GM19099 (cell line): ENCODE measurements around the gene OTOP2.

Experiments used
- POLR2A ChIP-seq: IDR thresholded peaks from 3 replicates; pipeline ENCODE4 v1.6.1; 2011; ENCODE audit warnings: low read depth; ENCODE audit not compliant: insufficient read length; ENCODE audit errors: extremely low read depth

Gene OTOP2

DNA sequence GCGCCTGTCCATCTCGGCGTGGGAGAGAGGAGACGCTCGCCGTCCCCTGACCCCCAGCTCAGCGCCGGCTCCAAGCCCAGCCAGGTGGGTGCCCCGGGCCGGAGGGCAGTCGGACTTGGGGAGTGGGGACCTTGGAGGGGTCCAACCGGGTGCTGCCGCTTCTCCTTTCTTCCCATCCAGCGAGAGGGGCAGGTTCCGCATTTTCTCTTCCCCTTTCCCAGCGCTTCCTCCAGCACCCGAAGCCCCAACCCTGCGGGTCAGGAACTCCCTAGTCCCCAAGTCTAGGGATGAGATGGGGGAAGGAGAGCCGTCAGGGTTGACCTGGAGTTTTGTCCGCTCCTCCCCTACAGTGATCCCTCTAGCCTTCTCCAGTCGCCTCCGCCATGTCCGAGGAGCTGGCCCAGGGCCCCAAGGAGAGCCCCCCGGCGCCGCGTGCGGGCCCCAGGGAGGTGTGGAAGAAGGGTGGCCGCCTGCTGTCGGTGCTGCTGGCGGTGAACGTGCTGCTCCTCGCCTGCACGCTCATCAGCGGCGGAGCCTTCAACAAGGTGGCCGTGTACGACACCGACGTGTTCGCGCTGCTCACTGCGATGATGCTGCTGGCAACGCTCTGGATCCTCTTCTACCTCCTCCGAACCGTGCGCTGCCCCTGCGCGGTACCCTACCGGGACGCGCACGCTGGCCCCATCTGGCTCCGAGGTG is at the start of gene OTOP2:
OTOP2 (plus strand) TSS at position 24 of the 699 bp plus-strand sequence; CDS start at position 384, 360 bp downstream.
- no peak for TF ChIP-seq POLR2A

- TF ChIP-seq POLR2A, result no peak
Measured at GRCh38 chr17:74874615-74875037, 49.4 kb upstream of the OTOP2 start.

DNA sequence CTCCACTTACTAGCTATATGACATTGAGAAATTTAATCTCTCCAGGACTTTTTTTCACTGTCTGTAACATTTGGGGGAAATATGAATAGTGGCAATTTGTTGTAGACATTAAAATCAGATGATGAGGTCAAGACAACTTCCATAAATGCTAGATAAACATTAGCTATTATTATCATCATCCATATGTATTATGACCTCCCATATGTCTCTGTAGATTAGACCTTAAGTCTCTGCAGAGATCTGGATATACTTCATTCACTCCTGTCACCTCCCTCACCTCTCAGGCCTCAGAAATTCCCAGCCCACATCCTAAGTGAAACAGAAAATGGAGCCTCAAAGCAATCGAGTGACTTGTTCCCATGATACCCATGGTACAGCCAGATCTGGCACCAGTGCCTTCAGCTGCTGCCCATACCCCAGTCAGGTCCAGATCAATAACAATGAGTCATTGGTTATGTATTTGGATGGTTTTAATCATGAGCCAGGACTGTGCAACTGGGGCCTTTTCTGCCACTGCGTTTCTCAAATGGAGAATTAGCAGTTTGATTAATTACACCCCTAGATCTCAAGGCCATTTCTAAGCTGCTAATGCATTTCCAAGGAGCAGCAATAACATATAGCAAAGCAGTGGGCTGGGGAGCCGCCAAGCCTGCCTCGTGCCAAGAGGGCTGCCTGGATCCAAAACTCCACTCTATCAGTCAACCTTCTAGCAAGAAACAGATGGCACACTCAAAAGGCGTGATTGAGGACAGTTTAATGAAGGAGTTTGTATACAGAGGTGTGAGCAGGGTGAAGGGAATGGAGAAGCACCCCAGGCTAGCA is 48.7 kb upstream of the OTOP2 start:
- TF ChIP-seq POLR2A, result no peak

DNA sequence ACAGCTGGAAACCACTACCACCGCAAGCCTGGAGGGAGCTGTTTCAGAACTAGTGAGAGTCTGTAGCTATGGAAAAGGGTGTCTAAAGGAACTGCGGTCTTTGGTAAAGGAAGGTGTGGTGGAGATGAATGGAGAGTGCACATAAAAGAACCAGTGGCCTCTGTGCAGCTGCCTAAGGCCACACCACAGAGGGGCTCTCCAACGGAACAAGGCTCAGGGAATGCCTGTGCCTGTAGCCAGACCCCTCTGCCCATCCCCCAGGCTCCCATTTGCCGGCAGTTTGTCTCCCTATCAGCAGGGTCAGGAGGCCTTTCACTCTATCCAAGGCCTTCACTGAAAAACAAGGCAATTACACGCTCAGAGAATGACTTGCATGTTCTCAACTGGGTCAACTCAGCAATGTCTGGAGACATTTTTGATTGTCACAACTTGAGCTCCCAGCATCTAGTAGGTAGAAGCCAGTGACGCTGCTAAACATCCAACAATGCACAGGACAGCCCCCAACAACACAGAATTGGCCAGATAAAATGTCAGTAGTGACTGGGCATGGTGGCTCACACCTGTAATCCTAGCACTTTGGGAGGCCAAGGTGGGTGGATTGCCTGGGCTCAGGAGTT is 48.0 kb upstream of the OTOP2 start:
- TF ChIP-seq POLR2A, result no peak

DNA sequence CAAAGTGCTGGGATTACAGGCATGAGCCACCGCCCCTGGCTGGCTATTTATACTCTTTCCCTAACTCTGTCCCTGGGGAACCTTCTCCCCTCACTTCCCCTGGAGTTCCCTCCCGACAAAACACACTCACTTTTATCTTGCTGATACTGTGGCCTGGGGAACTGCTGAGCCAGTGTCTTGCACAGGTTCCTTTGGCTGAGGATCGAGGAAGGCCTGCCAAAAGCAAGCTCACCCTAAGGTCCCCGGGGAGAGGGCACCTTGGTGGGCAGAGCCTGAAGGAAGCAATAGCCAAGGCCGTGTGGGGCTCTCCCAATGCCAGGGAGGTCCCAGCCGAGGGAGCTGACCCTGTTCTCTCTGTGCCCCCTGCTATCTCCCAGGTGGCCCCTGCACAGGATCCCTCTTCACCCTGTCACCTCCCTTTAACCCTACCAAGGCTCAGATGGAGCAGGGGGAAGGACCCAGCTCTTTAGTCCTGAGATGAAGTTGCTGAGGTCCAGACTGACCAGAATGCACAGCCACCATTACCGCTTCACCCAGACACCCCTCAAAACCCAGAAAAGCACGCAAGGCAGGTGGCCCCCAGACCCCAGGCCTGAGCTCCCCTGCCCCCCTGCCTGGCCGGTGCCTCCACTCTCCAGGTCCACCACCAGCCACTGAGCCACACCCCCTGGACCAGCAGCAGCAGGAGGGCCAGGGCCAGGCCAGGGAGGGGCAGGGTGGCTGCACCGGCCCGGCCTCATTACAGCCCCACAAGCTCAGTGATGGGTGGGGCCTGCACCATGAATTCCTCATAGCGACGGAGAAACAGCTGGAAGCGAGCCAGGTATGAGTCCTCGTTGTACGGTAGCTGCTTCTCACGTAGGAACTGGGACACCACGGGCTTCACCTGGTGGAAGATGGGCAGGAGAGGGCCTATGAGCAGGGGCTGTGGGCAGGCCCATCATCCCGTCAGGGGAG is 46.2 kb upstream of the OTOP2 start:
- no peak for TF ChIP-seq POLR2A

- TF ChIP-seq POLR2A, result no peak
Measured at GRCh38 chr17:74878658-74879057, 45.4 kb upstream of the OTOP2 start.

- TF ChIP-seq POLR2A, result no peak
Measured at GRCh38 chr17:74879308-74879707, 44.8 kb upstream of the OTOP2 start.

DNA sequence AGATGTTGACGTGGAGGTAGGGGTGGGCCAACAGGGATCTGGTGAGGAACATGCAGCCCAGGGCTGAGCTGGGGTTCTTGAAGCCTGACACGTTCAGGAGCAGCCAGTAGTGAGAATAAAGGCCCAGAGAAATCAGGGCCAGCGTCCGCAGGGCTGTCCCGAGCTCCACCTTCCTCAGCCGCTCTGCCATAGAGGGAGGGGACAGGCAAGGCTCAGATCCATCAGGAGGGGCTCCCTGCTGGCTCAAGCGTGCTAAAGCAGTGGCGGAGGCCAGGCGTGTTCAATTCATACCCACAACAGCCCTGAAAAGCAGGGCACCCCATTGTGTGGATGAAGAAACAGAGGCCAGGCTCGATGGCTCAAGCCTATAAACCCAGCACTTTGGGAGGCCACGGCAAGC is 43.0 kb upstream of the OTOP2 start:
- no peak for TF ChIP-seq POLR2A

DNA sequence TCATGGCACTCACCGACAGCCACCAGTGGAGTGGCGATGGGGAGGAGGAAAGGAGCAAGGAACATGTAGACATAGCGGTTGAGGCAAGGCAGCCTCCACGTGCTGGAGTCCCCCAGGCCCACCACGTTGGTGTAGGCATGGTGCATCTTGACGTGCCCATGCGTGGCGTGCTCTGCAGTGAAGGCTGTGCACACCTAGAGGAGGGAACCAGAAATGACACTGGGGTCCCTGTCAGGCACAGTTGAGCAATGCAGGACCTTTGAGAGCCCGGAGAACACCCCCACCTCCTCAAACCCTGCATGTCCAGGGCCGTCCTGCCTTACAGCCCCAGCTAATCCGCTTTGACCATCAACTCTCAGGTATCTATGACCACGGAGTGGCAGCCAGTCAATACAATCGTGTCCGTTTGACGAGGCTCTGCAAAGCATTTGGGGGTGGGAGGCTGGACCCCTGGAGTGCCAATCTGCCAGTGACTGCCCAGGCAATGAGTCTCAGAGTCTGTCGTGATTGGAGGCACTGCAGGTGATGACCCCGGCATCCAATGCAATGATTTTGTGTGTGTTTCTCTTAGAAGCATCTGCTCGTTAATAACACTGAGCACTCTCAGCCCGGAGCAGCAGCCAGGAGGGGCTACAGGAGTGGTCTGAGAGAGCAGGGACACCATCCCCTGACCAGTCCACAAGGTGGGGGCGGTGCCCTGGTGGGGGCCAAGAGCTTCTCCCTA is 41.4 kb upstream of the OTOP2 start:
- TF ChIP-seq POLR2A, result no peak

- TF ChIP-seq POLR2A, result no peak
Measured at GRCh38 chr17:74883241-74883745, 40.8 kb upstream of the OTOP2 start.

DNA sequence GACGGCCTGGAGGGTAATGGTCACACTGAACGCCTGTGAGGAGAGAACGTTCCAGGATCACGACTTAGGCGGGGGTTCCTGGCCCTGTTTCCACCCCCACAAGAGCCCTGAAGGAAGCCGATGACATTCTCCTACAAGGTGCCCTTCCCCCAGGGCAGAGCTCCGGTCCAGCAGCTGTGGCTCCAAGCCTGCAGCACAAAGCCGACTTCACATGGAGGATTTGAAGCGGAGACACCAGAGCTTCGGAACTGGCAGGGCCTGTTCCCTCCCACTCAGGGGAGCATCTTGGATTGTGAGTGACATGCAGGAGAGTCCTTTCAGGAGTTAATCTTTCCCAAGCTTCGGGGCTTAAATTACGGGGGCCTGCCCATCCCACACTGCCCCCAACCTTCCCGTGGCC is 35.6 kb upstream of the OTOP2 start:
- TF ChIP-seq POLR2A, result no peak

GRCh38 chr17:74890554-74890953 is 33.5 kb upstream of the OTOP2 start:
- TF ChIP-seq POLR2A, result no peak

DNA sequence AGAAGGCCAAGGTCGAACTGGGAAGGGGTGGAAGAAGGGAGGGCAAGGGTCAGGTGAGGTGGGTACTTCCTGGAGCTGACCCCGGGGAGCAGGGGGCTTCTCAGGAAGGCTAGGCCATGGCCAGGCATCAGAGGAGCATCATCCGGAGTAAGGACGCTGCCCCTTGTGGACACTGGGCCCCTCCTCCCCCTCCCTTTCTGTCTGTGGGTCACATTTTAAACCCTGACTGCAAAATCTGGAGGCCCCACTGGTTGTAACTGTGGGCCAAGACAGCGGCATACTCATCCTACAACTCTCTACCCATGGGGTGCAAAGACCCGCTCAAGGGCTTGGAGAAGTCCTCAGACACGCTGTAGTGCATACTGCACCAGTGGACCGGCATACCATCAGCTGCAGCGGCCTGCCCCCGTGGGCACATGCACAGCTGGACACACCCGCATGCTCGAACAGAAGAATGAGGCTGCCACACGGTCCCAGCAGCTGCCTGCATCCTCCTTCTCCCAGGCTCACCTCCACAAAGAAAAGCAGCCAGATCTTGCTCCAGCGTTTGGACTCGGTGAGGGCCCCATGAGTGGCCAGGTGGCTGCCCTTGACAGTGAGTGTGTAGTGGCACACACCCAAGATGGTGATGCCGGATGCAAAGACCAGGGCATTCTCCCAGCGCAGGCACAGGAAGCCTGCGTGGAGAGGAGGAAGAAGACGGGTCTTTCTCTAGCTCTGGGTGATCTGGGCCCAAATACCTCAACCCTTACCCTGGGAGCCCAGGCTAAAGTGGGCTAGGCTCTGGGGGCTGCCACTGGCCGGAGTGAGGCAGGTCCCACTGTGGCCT is 31.8 kb upstream of the OTOP2 start:
- no peak for TF ChIP-seq POLR2A
